IPS-15b (cell line): Measurements from ENCODE around the gene BCO2.

Source experiments
- H3K27me3 ChIP-seq: one replicate; pipeline ENCODE4 v1.6.1; 2013; ENCODE audit warnings: low read length; ENCODE audit not compliant: control insufficient read depth, insufficient read depth
- H3K36me3 ChIP-seq: one replicate; pipeline ENCODE4 v1.6.1; 2013; ENCODE audit warnings: low read length; ENCODE audit not compliant: control insufficient read depth, insufficient read depth
- H3K4me1 ChIP-seq: one replicate; pipeline ENCODE4 v1.6.1; 2013; ENCODE audit warnings: mild to moderate bottlenecking, low read length; ENCODE audit not compliant: control insufficient read depth, insufficient read depth
- H3K4me3 ChIP-seq: one replicate; pipeline ENCODE4 v1.5.1; 2013; ENCODE audit warnings: low read depth, low read length
- H3K9ac ChIP-seq: one replicate; pipeline ENCODE4 v1.6.1; 2013; ENCODE audit warnings: low read depth, mild to moderate bottlenecking, low read length
- H3K9me3 ChIP-seq: one replicate; pipeline ENCODE4 v1.6.1; 2013; ENCODE audit warnings: mild to moderate bottlenecking, low read length; ENCODE audit not compliant: control insufficient read depth, insufficient read depth

The BCO2 gene

DNA sequence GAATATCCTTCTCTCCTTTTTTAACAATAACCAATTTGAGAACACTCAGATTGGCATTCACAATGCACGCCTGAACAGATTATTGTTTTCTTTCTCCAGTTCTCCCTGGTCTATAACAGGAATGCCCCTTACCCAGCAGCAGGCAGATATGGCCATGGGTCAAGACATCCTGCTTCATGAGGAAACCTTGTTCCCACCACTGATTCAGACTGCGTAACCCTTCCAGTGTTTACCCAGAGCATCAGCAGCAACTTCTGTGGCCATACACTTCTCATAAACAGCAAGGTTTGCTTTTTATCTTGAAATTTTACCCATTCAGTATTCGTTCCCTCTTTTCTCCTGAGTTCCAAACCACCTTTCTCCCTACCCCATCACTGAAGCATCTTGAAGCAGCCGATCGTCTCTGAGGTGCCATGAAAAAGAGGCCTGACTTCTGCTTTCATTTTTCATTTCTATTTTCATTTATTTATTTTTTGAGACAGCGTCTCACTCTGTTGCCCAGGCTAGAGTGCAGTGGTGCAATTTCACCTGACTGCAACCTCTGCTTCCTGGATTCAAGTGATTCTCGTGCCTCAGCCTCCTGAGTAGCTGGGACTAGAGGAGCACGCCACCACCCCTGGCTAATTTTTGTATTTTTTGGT is 60.6 kb downstream of the BCO2 start:
- Histone ChIP-seq H3K9ac (no peak overlapping the region), H3K36me3 (peaks cover 6% of the 10 kb centered on the region), H3K4me3 (no peak overlapping the region), H3K4me1 (no peaks in the 10 kb centered on the region), H3K9me3 (no peaks in the 10 kb centered on the region), H3K27me3 (no peaks in the 10 kb centered on the region)

DNA sequence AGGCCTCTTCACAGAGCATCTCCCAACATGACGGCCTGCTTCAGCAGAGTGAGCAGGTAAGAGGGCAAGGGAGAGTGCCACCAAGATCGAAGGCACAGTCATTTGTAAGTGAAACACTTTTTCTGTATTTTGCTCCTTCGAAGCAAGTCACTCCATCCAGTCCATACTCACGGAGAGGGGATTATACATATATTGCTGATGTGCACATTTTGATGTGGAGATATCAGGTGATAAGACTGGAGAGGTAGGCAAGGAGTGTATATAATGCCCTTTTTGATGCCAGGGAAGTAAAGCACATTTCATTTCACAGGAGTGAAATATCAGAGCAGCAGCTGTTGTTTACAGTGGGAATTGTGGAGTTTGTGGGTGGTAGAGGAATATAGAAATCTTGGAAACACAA is 62.1 kb downstream of the BCO2 start:
- Histone ChIP-seq H3K36me3 (peaks cover 6% of the 10 kb centered on the region), H3K9ac (no peak overlapping the region), H3K9me3 (no peaks in the 10 kb centered on the region), H3K27me3 (no peaks in the 10 kb centered on the region), H3K4me3 (no peak overlapping the region), H3K4me1 (no peaks in the 10 kb centered on the region)

GRCh38 chr11:112238041-112238440 is 62.7 kb downstream of the BCO2 start:
- Histone ChIP-seq H3K36me3 (peaks cover 6% of the 10 kb centered on the region), H3K4me1 (no peaks in the 10 kb centered on the region), H3K4me3 (no peak overlapping the region), H3K9me3 (no peaks in the 10 kb centered on the region), H3K9ac (no peak overlapping the region), H3K27me3 (no peaks in the 10 kb centered on the region)

- Histone ChIP-seq H3K27me3 (no peaks in the 10 kb centered on the region), H3K9me3 (no peaks in the 10 kb centered on the region), H3K36me3 (peaks cover 6% of the 10 kb centered on the region), H3K4me3 (no peak overlapping the region), H3K4me1 (no peaks in the 10 kb centered on the region), H3K9ac (no peak overlapping the region)
Measured at GRCh38 chr11:112241486-112241885, 66.2 kb downstream of the BCO2 start.

GRCh38 chr11:112247201-112247600 is 71.9 kb downstream of the BCO2 start:
- Histone ChIP-seq H3K36me3 (no peaks in the 10 kb centered on the region), H3K27me3 (no peaks in the 10 kb centered on the region), H3K9ac (no peak overlapping the region), H3K4me1 (no peaks in the 10 kb centered on the region), H3K4me3 (no peak overlapping the region), H3K9me3 (no peaks in the 10 kb centered on the region)

DNA sequence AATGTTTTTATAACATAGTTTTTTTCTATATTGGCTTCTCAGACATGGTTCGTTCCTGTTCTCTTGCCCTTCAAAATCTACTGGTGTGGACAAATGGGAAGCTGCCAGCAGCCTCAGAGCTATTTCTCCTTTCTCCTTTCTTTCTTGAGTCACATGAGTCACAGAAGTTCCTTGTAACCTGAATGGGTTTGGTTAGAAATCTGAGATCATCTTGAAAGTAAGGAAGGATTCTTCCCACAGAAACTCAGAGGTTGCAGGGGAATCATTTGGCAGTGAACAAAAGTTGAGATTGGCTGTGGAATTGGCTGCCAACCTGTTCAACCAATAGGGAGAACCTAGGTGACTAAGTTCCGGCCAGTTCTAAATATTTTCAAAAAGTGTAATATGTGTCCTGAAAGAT is 72.9 kb downstream of the BCO2 start:
- Histone ChIP-seq H3K9ac (no peak overlapping the region), H3K4me1 (no peaks in the 10 kb centered on the region), H3K36me3 (no peaks in the 10 kb centered on the region), H3K27me3 (no peaks in the 10 kb centered on the region), H3K4me3 (no peak overlapping the region), H3K9me3 (no peaks in the 10 kb centered on the region)

- Histone ChIP-seq H3K4me3 (no peak overlapping the region), H3K9ac (no peak overlapping the region), H3K27me3 (no peaks in the 10 kb centered on the region), H3K4me1 (no peaks in the 10 kb centered on the region), H3K36me3 (no peaks in the 10 kb centered on the region), H3K9me3 (no peaks in the 10 kb centered on the region)
Measured at GRCh38 chr11:112249871-112250610, 74.7 kb downstream of the BCO2 start.

- Histone ChIP-seq H3K27me3 (no peaks in the 10 kb centered on the region), H3K36me3 (no peaks in the 10 kb centered on the region), H3K4me3 (no peak overlapping the region), H3K4me1 (no peaks in the 10 kb centered on the region), H3K9ac (no peak overlapping the region), H3K9me3 (no peaks in the 10 kb centered on the region)
Measured at GRCh38 chr11:112253605-112254242, 78.4 kb downstream of the BCO2 start.

DNA sequence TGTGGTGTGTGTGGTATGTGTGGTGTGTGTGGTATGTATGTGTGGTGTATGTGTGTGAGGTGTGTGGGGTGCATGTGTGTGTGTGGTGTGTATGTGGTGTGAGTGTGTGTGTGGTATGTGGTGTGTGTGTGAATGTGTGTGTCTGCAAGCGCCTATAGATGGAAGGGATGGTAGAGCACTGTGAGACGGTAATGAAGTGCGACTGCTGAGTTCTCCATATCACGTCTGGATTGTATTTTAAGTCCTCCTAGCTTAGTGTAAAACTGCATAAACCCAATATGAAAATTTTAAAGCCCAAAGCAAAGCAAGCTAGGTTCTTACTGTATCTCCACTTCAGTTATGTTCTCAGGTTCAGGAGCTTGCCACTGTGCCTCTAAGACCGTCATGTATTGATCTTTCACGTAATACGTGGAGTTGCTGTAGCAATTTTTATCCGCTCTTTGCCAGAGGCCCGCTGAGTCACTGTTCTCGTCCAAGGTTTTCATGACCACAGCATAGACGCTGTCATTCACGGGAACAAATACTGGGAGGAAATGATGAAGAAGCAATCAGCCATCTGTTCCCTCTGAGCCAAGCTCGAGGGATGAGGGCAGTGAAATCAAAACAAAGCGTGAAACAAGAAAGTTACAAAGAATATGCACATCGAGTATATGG is 79.9 kb downstream of the BCO2 start:
- Histone ChIP-seq H3K4me3 (no peak overlapping the region), H3K27me3 (no peaks in the 10 kb centered on the region), H3K9me3 (no peaks in the 10 kb centered on the region), H3K36me3 (no peaks in the 10 kb centered on the region), H3K9ac (no peak overlapping the region), H3K4me1 (no peaks in the 10 kb centered on the region)

DNA sequence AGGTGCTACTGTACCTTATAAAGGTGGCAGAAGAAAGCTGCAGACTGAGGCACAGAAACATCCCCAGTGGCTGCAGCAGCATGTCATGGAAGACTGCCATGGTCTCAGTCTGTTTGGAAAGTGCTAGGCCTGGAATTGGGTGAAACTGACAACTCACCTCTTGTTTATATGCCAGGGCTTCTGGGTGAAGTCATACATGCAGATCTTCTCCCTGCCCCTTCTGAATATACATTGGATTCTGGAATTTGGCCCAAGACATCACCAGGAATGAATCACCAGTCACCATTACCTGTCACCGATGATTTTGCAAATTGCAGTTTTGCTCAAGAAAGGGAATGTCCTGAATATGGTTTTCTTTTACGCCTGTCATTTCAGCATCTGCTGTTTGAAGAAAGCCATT is 85.2 kb downstream of the BCO2 start, which contains the start of gene PLET1:
PLET1 (minus strand) TSS at position 371 of the 400 bp plus-strand sequence; CDS start at position 100, 271 bp downstream.
- no peak within 1 kb of the TSS for H3K4me3 ChIP-seq
- H3K9ac ChIP-seq: no peak within 1 kb of the TSS
- no peaks in the 10 kb centered on the region for H3K9me3 ChIP-seq
- H3K4me1 ChIP-seq: no peaks in the 10 kb centered on the region
- H3K36me3 ChIP-seq: no peaks in the 10 kb centered on the region
- H3K27me3 ChIP-seq: no peaks in the 10 kb centered on the region

- H3K4me1 ChIP-seq: peaks cover 2% of the 10 kb centered on the region
- H3K36me3 ChIP-seq: no peaks in the 10 kb centered on the region
- no peaks in the 10 kb centered on the region for H3K9me3 ChIP-seq
- H3K9ac ChIP-seq: no peak overlapping the region
- H3K27me3 ChIP-seq: no peaks in the 10 kb centered on the region
- H3K4me3 ChIP-seq: no peak overlapping the region
Measured at GRCh38 chr11:112265659-112266409, 90.5 kb downstream of the BCO2 start.
